ENCODE data around the gene ZNF787.
A peak's percentile ranks its signal among the peaks of the same experiment; 100 is the strongest.

Gene ZNF787

DNA sequence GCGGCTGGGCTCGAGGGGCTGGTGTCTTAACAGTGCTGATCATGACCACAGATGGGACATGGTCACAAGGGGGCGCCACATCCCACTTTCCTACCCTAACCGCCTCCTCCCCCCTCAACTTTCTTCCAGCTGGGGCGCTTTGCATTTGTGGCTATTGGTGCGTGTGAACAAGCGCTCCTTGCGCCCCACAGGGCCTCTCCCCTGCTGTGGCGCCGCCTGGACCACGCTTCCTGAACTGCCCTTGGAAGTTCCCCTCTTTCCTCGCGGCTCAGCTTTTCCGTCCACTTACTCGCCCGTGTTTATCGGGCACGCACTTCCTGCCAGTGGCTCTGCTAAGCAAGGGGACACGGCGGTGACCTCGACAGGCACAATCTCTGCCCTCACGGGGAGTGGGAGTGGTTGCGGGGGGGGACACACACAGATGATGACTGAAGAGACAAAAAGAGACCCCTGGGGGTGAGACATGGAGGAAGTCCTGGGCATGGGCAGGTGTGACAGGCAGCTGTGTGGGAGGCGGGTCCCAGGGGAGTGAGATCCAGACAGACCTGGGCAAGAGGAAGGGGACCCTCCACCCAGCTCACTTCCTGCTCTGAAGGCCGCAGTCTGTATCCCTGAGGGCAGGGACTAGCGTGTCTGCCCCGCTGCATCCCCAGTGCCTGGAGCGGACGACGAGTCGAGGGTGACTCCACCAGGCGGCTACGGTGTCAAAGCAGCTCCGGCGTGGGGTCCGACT, 40.3 kb downstream of the ZNF787 start:
- no peaks in the 10 kb centered on the region for H3K79me2 ChIP-seq (ENCODE audit: insufficient read depth, low read length)
- no peaks in the 10 kb centered on the region for H3K9me3 ChIP-seq (ENCODE audit: insufficient read depth, low read length, severe bottlenecking)
- no peak overlapping the region for H3K27ac ChIP-seq (ENCODE audit: low read length)
- peak; percentile 64 for ATAC-seq (ENCODE audit: insufficient read depth, low read depth)
- no peaks in the 10 kb centered on the region for H3K36me3 ChIP-seq (ENCODE audit: insufficient read depth, low read length)
- peak overlapping the region in 1 of 2 experiments; percentile 44; a peak in 2 of 4 replicates for H3K4me3 ChIP-seq (ENCODE audit: low read depth in 1 of 2, low read length in 2 of 2)
- DNase-seq: peak; percentile 69
- H3K4me2 ChIP-seq (ENCODE audit: insufficient read depth, low read length): peak overlapping the region; percentile 65
- peaks cover 19% of the 10 kb centered on the region for H4K20me1 ChIP-seq (ENCODE audit: insufficient read depth, low read length)
- H2AFZ ChIP-seq (ENCODE audit: low read depth, low read length): peak overlapping the region; percentile 62; the same call in 1 of the 2 replicates
- no peaks in the 10 kb centered on the region for H3K27me3 ChIP-seq (ENCODE audit: insufficient read depth, low read length, poor library complexity)
- H3K4me1 ChIP-seq (ENCODE audit: insufficient read depth, low read length): peaks cover 8% of the 10 kb centered on the region
- peak overlapping the region; percentile 18; the same call in 1 of the 2 replicates for H3K9ac ChIP-seq (ENCODE audit: low read depth, low read length)
- TF ChIP-seq, protein P1, sequence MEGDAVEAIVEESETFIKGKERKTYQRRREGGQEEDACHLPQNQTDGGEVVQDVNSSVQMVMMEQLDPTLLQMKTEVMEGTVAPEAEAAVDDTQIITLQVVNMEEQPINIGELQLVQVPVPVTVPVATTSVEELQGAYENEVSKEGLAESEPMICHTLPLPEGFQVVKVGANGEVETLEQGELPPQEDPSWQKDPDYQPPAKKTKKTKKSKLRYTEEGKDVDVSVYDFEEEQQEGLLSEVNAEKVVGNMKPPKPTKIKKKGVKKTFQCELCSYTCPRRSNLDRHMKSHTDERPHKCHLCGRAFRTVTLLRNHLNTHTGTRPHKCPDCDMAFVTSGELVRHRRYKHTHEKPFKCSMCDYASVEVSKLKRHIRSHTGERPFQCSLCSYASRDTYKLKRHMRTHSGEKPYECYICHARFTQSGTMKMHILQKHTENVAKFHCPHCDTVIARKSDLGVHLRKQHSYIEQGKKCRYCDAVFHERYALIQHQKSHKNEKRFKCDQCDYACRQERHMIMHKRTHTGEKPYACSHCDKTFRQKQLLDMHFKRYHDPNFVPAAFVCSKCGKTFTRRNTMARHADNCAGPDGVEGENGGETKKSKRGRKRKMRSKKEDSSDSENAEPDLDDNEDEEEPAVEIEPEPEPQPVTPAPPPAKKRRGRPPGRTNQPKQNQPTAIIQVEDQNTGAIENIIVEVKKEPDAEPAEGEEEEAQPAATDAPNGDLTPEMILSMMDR (IDR thresholded peaks at IDR 0.05; ENCODE audit: borderline replicate concordance, extremely low read depth, low read length, poor library complexity, severe bottlenecking): peak; percentile 70
- TF ChIP-seq EZH2 (IDR thresholded peaks at IDR 0.05; ENCODE audit: borderline replicate concordance, low read depth, low read length, severe bottlenecking): no peak

- Histone ChIP-seq H3K9me3 (ENCODE audit: insufficient read depth, low read length, severe bottlenecking) (no peaks in the 10 kb centered on the region), H3K27ac (ENCODE audit: low read length) (no peak overlapping the region), H3K4me1 (ENCODE audit: insufficient read depth, low read length) (peaks cover 8% of the 10 kb centered on the region), H2AFZ (ENCODE audit: low read depth, low read length) (no peak overlapping the region), H3K79me2 (ENCODE audit: insufficient read depth, low read length) (no peaks in the 10 kb centered on the region), H3K9ac (ENCODE audit: low read depth, low read length) (no peak overlapping the region), H3K4me2 (ENCODE audit: insufficient read depth, low read length) (no peak overlapping the region), H3K4me3 (ENCODE audit: low read depth in 1 of 2, low read length in 2 of 2) (no peak overlapping the region), H4K20me1 (ENCODE audit: insufficient read depth, low read length) (peaks cover 7% of the 10 kb centered on the region; the same call in 1 of the 2 replicates), H3K27me3 (ENCODE audit: insufficient read depth, low read length, poor library complexity) (no peaks in the 10 kb centered on the region), H3K36me3 (ENCODE audit: insufficient read depth, low read length) (no peaks in the 10 kb centered on the region)
- DNase-seq (no peak), ATAC-seq (ENCODE audit: insufficient read depth, low read depth) (no peak)
- TF ChIP-seq EZH2 (IDR thresholded peaks at IDR 0.05; ENCODE audit: borderline replicate concordance, low read depth, low read length, severe bottlenecking): no peak
Observed at GRCh38 chr19:56079609-56080008, 41.5 kb downstream of the ZNF787 start.

DNA sequence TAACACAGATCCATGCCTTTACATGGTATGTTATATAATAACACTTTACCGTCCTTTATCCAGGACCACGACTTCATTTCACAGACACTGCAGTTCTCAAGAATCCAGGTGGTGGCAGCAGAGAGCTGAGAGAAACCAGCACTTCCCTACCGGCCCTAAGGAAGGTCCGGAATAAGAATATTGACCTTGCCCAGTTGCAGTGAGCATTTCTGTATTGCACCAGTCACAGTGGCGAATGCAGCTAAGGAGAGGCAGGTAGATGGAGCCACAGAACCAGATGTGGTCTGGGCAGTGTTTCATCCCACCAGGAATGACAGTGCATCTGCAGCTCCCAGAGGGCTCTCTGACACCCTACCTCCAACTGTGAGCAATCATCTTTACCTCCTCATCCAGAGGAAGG, 44.6 kb downstream of the ZNF787 start:
- H3K36me3 ChIP-seq (ENCODE audit: insufficient read depth, low read length): no peaks in the 10 kb centered on the region
- H3K79me2 ChIP-seq (ENCODE audit: insufficient read depth, low read length): no peaks in the 10 kb centered on the region
- H3K4me1 ChIP-seq (ENCODE audit: insufficient read depth, low read length): peaks cover 8% of the 10 kb centered on the region
- no peaks in the 10 kb centered on the region for H4K20me1 ChIP-seq (ENCODE audit: insufficient read depth, low read length)
- no peaks in the 10 kb centered on the region for H3K9me3 ChIP-seq (ENCODE audit: insufficient read depth, low read length, severe bottlenecking)
- H3K4me3 ChIP-seq (ENCODE audit: low read depth in 1 of 2, low read length in 2 of 2): no peak overlapping the region
- peak; percentile 63 for ATAC-seq (ENCODE audit: insufficient read depth, low read depth)
- no peak overlapping the region for H2AFZ ChIP-seq (ENCODE audit: low read depth, low read length)
- no peak overlapping the region for H3K4me2 ChIP-seq (ENCODE audit: insufficient read depth, low read length)
- no peak overlapping the region for H3K9ac ChIP-seq (ENCODE audit: low read depth, low read length)
- no peaks in the 10 kb centered on the region for H3K27me3 ChIP-seq (ENCODE audit: insufficient read depth, low read length, poor library complexity)
- H3K27ac ChIP-seq (ENCODE audit: low read length): no peak overlapping the region
- DNase-seq: peak; percentile 54
- TF ChIP-seq, protein P1 (IDR thresholded peaks at IDR 0.05; ENCODE audit: borderline replicate concordance, extremely low read depth, low read length, poor library complexity, severe bottlenecking): peak; percentile 90
- TF ChIP-seq EZH2 (IDR thresholded peaks at IDR 0.05; ENCODE audit: borderline replicate concordance, low read depth, low read length, severe bottlenecking): no peak

DNA sequence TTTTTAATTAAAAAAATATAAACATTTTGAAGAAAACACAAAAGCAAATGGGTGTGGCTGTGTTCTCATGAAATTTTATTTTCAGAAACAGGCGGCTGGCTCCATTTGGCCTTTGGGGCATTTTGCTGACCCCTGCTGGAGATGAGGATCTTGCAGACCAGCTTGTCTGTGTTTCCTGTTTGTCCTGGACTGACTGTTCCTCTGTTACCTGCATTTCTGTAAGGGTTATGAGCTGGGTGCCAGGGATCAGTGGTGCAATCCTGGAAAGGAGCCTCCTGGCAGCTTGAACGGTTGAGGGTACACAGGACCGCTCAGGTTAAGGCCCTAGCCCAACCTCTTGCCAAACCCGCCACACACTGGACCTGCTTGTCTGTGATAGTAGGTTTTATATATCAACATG, 49.9 kb downstream of the ZNF787 start:
- Histone ChIP-seq H3K27me3 (ENCODE audit: insufficient read depth, low read length, poor library complexity) (no peaks in the 10 kb centered on the region), H3K79me2 (ENCODE audit: insufficient read depth, low read length) (no peaks in the 10 kb centered on the region), H3K36me3 (ENCODE audit: insufficient read depth, low read length) (no peaks in the 10 kb centered on the region), H3K9ac (ENCODE audit: low read depth, low read length) (no peak overlapping the region), H3K4me3 (ENCODE audit: low read depth in 1 of 2, low read length in 2 of 2) (no peak overlapping the region), H3K27ac (ENCODE audit: low read length) (no peak overlapping the region), H3K9me3 (ENCODE audit: insufficient read depth, low read length, severe bottlenecking) (no peaks in the 10 kb centered on the region), H3K4me2 (ENCODE audit: insufficient read depth, low read length) (no peak overlapping the region), H4K20me1 (ENCODE audit: insufficient read depth, low read length) (no peaks in the 10 kb centered on the region), H3K4me1 (ENCODE audit: insufficient read depth, low read length) (peaks cover 10% of the 10 kb centered on the region), H2AFZ (ENCODE audit: low read depth, low read length) (no peak overlapping the region)
- DNase-seq (no peak), ATAC-seq (ENCODE audit: insufficient read depth, low read depth) (no peak)
- TF ChIP-seq, protein P1 (IDR thresholded peaks at IDR 0.05; ENCODE audit: borderline replicate concordance, extremely low read depth, low read length, poor library complexity, severe bottlenecking): peak; percentile 29
- TF ChIP-seq EZH2 (IDR thresholded peaks at IDR 0.05; ENCODE audit: borderline replicate concordance, low read depth, low read length, severe bottlenecking): no peak
